ENCODE results near the gene NOS3. TPM values are rescaled to one million over a fixed set of nuclear protein-coding genes. Genes with fewer than 3 reads are reported as not detected.

NOS3 gene
- polyA plus RNA-seq, 1 of the 3 experiments (the other 2 are of a cell fraction), result 0.41 TPM

DNA sequence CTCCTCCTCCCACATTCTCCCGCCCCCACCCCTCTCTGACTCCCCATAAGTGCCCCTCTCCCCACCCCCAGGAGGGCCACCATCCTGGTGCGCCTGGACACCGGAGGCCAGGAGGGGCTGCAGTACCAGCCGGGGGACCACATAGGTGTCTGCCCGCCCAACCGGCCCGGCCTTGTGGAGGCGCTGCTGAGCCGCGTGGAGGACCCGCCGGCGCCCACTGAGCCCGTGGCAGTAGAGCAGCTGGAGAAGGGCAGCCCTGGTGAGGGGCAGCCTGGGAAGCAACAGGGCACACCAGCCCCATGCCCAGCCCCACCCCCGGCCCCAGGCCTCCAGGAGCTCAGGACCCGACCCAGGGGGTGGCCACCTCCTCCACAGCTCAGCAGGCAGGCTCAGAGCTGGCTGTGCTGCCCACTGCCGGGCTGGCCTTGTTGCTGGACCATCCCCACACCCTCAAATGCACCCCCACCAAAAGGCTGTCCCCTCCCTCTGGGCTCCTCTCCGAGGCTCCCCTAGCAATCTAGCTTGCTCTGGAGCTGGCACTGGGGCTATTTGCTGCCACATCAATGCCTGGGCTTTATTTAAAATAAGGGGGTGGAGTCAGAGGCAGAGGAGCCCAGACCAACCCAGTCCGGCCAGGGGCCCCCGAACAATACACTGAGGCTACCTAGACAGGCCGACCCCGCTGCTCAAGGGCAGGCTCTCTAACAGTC lies 18.7 kb downstream of the NOS3 start (continued):
- TF ChIP-seq PBX3 (IDR thresholded peaks at IDR 0.05), result no peak
- TF ChIP-seq CHD2 (IDR thresholded peaks at IDR 0.05; ENCODE audit: low read length, partially characterized antibody), result no peak
- no peak for TF ChIP-seq RXRA (IDR thresholded peaks at IDR 0.05; ENCODE audit: borderline replicate concordance, low read depth)
- TF ChIP-seq, protein P1, sequence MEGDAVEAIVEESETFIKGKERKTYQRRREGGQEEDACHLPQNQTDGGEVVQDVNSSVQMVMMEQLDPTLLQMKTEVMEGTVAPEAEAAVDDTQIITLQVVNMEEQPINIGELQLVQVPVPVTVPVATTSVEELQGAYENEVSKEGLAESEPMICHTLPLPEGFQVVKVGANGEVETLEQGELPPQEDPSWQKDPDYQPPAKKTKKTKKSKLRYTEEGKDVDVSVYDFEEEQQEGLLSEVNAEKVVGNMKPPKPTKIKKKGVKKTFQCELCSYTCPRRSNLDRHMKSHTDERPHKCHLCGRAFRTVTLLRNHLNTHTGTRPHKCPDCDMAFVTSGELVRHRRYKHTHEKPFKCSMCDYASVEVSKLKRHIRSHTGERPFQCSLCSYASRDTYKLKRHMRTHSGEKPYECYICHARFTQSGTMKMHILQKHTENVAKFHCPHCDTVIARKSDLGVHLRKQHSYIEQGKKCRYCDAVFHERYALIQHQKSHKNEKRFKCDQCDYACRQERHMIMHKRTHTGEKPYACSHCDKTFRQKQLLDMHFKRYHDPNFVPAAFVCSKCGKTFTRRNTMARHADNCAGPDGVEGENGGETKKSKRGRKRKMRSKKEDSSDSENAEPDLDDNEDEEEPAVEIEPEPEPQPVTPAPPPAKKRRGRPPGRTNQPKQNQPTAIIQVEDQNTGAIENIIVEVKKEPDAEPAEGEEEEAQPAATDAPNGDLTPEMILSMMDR (IDR thresholded peaks at IDR 0.05), result no peak
- TF ChIP-seq ELF1 (IDR thresholded peaks at IDR 0.05), result no peak
- TF ChIP-seq YY1 (IDR thresholded peaks at IDR 0.05; ENCODE audit: low read depth), result no peak
- TF ChIP-seq RFX5 (IDR thresholded peaks at IDR 0.05; ENCODE audit: low read length), result no peak
- TF ChIP-seq, protein P2, sequence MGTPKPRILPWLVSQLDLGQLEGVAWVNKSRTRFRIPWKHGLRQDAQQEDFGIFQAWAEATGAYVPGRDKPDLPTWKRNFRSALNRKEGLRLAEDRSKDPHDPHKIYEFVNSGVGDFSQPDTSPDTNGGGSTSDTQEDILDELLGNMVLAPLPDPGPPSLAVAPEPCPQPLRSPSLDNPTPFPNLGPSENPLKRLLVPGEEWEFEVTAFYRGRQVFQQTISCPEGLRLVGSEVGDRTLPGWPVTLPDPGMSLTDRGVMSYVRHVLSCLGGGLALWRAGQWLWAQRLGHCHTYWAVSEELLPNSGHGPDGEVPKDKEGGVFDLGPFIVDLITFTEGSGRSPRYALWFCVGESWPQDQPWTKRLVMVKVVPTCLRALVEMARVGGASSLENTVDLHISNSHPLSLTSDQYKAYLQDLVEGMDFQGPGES (IDR thresholded peaks at IDR 0.05; ENCODE audit: low read depth, low read length), result no peak
- TF ChIP-seq TCF12 (IDR thresholded peaks at IDR 0.05), result no peak
- no peak for TF ChIP-seq POLR2AphosphoS5 (IDR thresholded peaks at IDR 0.05; ENCODE audit: low read depth, low read length)
- no peak for TF ChIP-seq MXI1 (IDR thresholded peaks at IDR 0.05; ENCODE audit: low read depth, low read length)

DNA sequence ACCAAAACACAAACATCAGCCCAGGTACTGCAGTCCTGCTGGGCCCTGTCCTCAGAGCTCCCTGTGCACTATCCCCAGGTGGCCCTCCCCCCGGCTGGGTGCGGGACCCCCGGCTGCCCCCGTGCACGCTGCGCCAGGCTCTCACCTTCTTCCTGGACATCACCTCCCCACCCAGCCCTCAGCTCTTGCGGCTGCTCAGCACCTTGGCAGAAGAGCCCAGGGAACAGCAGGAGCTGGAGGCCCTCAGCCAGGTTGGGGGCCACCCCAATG lies 19.2 kb downstream of the NOS3 start:
- Histone ChIP-seq H4K20me1 (ENCODE audit: insufficient read depth) (no peaks in the 10 kb centered on the region), H3K79me2 (ENCODE audit: insufficient read depth) (no peaks in the 10 kb centered on the region), H3K4me2 (no peak overlapping the region), H3K4me3 (ENCODE audit: low read depth in 2 of 2, low read length in 1 of 2) (no peak overlapping the region), H3F3A (replicated peaks; ENCODE audit: insufficient read depth) (no peaks in the 10 kb centered on the region), H3K36me3 (replicated peaks in 1 of 2; ENCODE audit: control insufficient read depth in 1 of 2, insufficient read depth in 2 of 2, low read length in 1 of 2) (no peaks in the 10 kb centered on the region), H3K4me1 (ENCODE audit: control insufficient read depth in 1 of 2, insufficient read depth in 2 of 2, low read depth in 1 of 2, low read length in 1 of 2) (peaks cover 0 to 30% of the 10 kb centered on the region in 2 experiments; a peak in 1 of 4 replicates), H3K9me2 (no peaks in the 10 kb centered on the region), H3K9ac (no peak overlapping the region), H3K9me3 (no peaks in the 10 kb centered on the region), H3K27ac (ENCODE audit: low read depth in 2 of 2, low read length in 1 of 2) (no peak overlapping the region), H3K27me3 (ENCODE audit: insufficient read depth) (0 out of 2 replicates have a peak, but pooled peaks cover 5% of the 10 kb centered on the region), H2AFZ (ENCODE audit: low read depth) (no peak overlapping the region)
- 88% methylated on average over 5 of the region's 7 CpGs for WGBS (ENCODE audit: low lambda C conversion rate)
- TF ChIP-seq POLR2AphosphoS5 (IDR thresholded peaks at IDR 0.05; ENCODE audit: low read depth, low read length) (no peak), RFX5 (IDR thresholded peaks at IDR 0.05; ENCODE audit: low read length) (no peak), EZH2phosphoT487 (IDR thresholded peaks at IDR 0.05; ENCODE audit: borderline replicate concordance, low read depth) (no peak), CHD2 (IDR thresholded peaks at IDR 0.05; ENCODE audit: low read length, partially characterized antibody) (no peak), GATA2 (CRISPR knock-in tag; IDR thresholded peaks at IDR 0.05) (no peak), JUND (IDR thresholded peaks at IDR 0.05) (no peak)
- TF ChIP-seq, protein P1 (IDR thresholded peaks at IDR 0.05), result no peak
- TF ChIP-seq, protein P3, sequence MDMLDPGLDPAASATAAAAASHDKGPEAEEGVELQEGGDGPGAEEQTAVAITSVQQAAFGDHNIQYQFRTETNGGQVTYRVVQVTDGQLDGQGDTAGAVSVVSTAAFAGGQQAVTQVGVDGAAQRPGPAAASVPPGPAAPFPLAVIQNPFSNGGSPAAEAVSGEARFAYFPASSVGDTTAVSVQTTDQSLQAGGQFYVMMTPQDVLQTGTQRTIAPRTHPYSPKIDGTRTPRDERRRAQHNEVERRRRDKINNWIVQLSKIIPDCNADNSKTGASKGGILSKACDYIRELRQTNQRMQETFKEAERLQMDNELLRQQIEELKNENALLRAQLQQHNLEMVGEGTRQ (IDR thresholded peaks at IDR 0.05; ENCODE audit: borderline replicate concordance, low read depth, low read length), result no peak
- CTCF ChIA-PET, result interaction anchor here (0.5 to 11.3 kb wide), 19 partner anchors 9 to 561 kb away, joined by 3 to 151 read pairs (median 9); partner anchors contain the start of genes ABCB8, ATG9B, CDK5 and NOS3
- POLR2A ChIA-PET, result interaction anchor here (0.9 to 1.4 kb wide), 2 partner anchors 8 to 15 kb away, joined by 3 to 5 read pairs; no protein-coding TSS in a partner anchor
- DNase-seq, result no peak
